HepG2 (cell line): ENCODE measurements around the gene PDCD10.

Experiments
- ADNP ChIP-seq: sonication (generic); formaldehyde crosslinking; IDR thresholded peaks from 2 replicates; pipeline ENCODE4 v1.4.0; 2020; ENCODE audit warnings: missing genetic modification reagents
- CEBPB ChIP-seq: IDR thresholded peaks from 2 replicates; pipeline ENCODE4 v1.6.1; 2011; ENCODE audit warnings: low read depth, low read length, improper control_type of control experiment, borderline replicate concordance
- EZH2 ChIP-seq: conservative IDR thresholded peaks from 2 replicates; pipeline ENCODE4 v1.6.1; 2012; ENCODE audit warnings: mild to moderate bottlenecking, low read depth, low read length, moderate library complexity
- IKZF4 ChIP-seq: sonication (generic); formaldehyde crosslinking; IDR thresholded peaks from 2 replicates; pipeline ENCODE4 v1.5.1; 2020; ENCODE audit warnings: borderline replicate concordance, mild to moderate bottlenecking, low read depth, missing genetic modification reagents; ENCODE audit errors: not compliant biosample characterization
- NFE2L2 ChIP-seq: fragments of 150-350 bp; IDR thresholded peaks from 2 replicates; pipeline ENCODE4 v1.6.1; 2014; ENCODE audit warnings: low read length
- SAFB2 ChIP-seq: sonication (generic); formaldehyde crosslinking; IDR thresholded peaks from 2 replicates; pipeline ENCODE4 v1.5.1; 2020; ENCODE audit warnings: missing genetic modification reagents, low read depth, mild to moderate bottlenecking, borderline replicate concordance
- WIZ ChIP-seq: sonication (generic); formaldehyde crosslinking; IDR thresholded peaks from 2 replicates; pipeline ENCODE4 v1.5.1; 2020; ENCODE audit warnings: mild to moderate bottlenecking, missing genetic modification reagents
- ZFY ChIP-seq: sonication (generic); formaldehyde crosslinking; IDR thresholded peaks from 2 replicates; pipeline ENCODE4 v1.4.0; 2020; ENCODE audit warnings: missing genetic modification reagents
- ZNF660 ChIP-seq: sonication (generic); formaldehyde crosslinking; IDR thresholded peaks from 2 replicates; pipeline ENCODE4 v1.5.1; 2020; ENCODE audit warnings: mild to moderate bottlenecking, low read depth, missing genetic modification reagents, borderline replicate concordance

- no peak for TF ChIP-seq SAFB2 (CRISPR knock-in tag)
- no peak for TF ChIP-seq CEBPB
- TF ChIP-seq EZH2, result no peak
- TF ChIP-seq ZFY (CRISPR knock-in tag), result no peak
- TF ChIP-seq ZNF660 (CRISPR knock-in tag), result no peak
- TF ChIP-seq NFE2L2, result no peak
- TF ChIP-seq ADNP (CRISPR knock-in tag), result no peak
- no peak for TF ChIP-seq IKZF4
- TF ChIP-seq WIZ (CRISPR knock-in tag), result no peak
These were observed 90.1 kb downstream of the PDCD10 start for GRCh38 chr3:167644611-167645010.
